GM18520 (cell line): ENCODE data around the gene LRCOL1.

Experiments used
- ATAC-seq: cut with Tn5 transposase; IDR thresholded peaks from one replicate; pipeline ENCODE4 v1.9.1; 2021; ENCODE audit not compliant: unreplicated experiment

The LRCOL1 gene

DNA sequence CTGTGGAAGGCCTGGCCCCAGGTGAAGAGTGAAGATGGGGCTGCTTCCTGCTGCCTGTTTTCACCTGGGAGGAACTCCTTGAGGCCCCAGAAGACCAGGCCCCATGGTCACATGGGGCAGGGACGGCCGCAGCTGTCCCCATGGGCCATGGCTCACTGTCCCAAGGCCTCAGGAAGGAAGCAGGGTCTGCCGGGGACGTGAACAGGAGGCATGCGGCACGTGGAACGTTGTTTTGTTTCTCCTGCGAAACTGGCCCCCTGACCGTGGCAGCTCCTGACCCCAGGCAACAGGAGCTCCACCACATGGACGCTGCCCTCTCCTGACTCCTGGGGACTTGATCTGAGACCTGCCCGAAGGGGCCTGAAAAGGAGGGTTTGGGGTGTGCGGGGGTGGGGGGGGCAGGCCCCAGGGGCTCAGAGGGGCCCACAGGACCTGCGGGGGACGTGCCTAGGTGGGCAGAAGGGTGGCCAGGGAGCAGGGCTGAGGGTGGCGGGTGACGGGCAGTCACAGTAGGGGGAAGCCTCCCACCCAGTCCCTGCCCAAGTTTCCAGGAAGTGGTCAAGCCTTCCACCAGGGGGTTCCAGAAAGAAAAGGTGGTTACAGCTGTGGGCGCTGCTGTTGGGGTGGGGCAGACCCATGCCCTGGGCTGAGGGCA is 41.4 kb downstream of the LRCOL1 start:
- no peak for ATAC-seq

DNA sequence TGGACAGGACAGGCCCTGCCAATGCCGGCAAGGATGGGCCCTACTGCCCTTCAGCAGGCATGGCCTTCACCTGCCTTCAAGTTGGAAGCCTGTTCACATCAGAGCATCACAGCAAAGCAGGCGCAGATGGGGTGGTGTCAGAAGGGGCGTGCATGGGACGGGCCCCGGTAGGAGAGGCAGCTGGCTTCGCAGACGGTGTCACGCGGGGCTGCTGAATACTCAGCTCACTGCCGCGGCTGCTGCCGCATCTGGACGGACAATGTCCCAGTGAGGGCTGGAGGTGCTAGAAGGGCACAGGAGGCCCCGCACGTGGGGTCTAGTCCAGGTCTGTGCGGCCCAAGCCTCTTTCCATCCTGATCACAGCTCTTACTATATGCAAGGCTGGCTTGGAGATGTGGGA is 42.1 kb downstream of the LRCOL1 start:
- no peak for ATAC-seq

DNA sequence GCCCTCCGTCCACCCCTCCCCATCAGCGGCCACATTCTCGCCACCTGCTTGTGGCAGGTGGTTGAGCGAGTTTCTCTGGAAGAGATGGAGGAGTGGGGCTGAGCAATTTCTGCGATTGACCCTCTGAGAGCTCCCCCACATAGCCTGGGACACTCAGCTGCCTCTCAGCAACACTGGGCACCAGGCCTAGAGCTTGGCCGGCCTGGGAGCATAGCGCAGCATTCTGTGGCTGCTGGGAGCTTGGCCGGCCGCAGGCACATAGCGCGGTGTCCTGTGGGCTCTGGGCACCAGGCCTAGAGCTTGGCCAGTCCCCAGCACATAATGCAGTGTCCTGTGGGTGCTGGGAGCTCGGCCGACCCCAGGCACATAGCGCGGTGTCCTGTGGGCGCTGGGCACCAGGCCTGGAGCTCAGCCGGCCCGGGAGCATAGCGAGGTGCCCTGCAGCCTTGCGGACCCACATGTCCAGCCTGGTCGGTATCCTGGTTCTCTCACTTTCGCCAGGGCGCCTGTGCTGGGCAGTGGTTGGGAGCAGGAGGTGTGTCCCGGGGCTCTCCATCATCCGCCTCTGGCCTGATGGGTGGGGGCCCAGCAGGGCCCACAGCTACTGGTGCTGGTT is 43.8 kb downstream of the LRCOL1 start:
- no peak for ATAC-seq

DNA sequence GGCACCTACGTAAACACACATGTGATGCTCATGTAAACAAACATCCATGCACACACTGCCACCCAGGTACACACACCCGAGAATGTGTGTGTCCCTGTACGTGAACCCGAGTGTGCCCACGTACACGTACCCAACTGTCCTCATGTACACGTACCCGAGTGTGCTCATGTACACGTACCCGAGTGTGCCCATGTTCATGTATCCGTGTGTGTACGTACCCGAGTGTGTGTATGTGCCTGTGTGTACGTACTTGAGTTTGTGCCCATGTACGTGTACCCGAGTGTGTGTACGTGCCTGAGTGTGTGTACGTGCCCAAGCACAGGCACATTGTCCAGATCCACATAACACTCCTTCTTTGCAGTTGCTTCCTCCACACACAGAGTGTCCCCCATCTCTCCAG is 45.0 kb downstream of the LRCOL1 start:
- ATAC-seq, result no peak

DNA sequence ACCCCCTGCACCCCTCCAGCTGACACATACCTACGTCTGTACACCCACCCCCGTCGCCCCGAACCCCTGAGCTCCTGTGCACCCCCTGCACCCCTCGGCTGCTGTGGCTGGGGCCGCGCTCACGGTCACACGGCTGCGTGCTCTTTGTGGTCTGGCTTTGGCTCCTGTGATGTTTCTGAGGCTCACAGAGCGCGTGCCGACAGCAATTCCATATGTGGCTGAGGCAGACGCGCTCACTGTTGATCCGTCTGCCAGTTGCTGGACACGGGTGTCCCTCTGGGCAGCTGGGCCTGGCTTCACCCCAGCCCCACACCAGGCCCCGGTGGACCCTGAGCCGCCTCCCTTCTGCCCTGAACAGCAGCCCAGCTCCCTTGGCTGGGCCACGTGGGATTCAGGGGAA is 46.5 kb downstream of the LRCOL1 start:
- no peak for ATAC-seq

DNA sequence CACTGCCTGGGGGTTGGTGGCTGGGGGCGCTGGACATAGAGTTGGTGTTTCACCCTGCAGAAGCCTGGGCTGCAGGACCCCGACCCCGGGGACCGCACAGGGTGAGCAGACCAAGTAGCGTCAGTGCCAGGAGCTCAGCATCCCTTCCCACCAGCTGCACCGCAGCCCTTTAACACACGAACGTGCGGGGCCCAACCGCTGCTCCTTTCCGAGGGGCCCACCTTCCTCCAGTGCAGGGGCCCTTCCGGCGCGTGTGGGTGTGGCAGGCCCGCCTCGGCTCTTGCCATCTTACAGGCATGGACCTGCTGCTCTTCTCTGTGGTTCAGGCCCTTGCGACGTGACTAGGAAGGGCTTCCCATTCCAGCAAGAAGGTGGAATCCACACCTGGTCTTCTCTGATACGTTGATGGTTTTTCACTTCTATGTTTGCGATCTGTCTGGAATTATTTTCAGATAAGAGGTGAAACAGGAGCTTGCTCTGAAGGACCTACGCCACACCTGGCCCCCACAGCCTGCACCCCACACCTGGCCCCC is 47.8 kb downstream of the LRCOL1 start:
- ATAC-seq, result no peak

DNA sequence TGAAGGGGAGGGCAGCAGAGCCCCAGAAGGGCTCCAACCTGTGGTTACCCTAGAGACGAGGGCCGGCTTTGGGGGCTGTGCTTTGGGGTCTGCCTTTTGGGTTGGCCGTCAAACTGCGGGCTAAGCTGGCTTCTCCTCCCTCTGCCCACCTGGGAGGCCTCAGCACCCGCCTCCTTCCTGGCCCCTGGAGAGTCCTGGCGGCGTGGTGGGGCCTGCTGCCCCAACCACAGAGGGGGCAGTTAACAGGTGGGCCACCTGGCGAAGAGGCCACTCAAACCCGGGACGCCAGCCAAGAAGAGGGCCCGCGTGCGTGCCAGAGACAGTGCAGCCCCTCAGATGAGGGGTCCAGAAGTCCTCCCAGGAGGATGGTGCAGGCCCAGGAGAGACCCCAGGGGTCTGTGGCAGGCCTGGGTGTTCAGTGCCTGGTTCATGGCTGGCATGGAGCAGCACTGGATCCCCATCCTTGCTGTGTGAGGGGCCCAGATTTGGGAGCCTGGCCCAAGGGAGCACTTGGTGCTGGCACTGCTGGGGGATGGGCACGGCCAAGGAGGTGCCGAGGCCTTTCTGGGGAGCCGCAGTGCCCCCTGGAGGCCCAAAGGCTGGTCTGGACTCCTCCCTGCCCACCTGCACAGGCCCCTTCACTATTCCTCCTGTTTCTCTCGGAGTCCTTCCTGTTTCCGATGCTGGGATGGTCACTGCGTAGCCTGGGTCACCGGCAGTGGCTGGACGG is 48.8 kb downstream of the LRCOL1 start:
- ATAC-seq, result no peak

DNA sequence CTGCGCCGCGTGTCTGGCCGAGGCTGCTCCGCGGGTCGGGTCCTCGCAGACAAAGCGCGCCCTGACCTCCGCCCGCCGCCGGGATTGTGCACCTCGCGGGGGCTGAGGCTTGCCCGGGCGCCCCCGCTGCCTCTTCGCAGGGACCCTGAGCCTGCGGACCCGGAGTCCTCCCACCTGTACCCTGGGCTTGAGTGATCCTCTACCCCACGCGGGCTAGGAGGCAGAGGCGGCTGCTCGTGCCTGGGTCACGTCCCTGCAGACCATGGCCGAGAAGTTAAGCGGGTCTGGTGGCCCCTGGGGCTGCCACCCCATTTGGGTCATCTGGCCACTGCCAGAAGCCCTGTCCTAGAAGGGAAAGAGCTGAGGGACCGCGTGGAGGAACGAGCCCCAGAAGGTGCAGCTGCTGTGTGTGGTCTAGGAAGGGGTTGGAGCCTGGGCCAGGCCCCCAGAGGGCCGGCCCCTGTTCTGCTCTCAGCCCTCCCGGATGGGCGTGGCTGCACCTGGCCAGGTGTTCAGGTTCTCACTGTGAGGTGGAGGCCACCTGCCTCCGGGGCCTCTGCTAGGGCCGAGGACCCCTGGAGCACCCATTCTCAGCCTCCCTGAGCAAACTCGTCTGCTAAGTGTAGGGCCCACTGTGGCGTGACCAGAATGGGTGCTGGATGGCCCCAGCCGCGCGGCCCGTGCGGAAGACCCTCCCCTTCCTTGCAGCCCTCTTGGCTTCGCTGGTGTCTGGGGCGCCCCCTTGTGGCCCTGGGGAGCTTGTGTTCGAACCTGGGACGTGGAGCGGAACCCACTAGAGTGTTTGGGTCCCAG is 49.6 kb downstream of the LRCOL1 start:
- ATAC-seq, result no peak

DNA sequence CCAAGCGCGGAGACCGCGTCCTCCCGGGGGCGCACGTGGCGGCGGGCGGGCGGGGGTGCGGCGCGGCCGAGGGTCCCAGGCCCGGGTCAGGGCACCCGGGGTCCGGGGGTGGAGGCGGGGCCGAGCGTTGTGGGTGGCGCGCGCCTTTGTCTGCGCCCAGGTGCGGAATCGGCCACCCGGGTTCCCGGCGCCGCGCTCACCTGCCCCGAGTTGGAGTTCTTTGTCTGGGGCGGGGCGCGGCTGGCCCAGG is 50.1 kb downstream of the LRCOL1 start:
- no peak for ATAC-seq

DNA sequence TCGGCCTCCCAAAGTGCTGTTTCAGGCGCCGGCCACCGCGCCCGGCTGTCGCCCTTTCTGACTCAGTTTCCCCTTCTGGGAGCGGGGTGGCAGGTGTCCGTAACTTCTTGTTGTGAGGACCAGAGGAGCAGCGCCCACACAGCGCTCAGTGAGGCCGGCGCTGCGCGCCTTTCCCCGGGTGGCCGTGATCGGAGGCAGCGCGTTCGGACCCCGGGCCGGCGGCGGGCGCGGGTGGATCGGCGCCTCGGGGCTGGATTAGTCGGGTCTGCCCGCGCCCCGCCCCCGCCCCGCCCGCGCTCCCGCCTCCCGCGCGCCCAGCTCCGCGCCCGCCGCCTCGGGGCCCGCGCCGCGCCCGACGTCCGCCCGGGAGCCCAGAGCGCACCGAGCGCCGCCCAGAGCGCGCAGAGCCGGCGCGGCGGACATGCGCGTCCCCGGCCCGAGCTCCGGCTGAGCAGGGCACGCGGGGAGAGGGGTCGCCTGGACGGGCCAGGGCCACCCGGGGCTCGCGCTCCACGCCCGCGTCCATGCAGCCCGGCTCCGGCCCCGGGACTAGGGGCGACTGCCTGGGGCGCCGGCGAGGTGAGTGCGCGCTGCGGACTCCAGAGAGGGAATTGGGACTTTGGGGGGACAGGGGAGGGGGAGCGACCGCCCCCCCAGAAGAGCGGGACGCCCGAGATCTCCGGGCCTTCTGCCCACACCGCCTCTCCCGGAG is 50.6 kb downstream of the LRCOL1 start:
- ATAC-seq, result no peak

DNA sequence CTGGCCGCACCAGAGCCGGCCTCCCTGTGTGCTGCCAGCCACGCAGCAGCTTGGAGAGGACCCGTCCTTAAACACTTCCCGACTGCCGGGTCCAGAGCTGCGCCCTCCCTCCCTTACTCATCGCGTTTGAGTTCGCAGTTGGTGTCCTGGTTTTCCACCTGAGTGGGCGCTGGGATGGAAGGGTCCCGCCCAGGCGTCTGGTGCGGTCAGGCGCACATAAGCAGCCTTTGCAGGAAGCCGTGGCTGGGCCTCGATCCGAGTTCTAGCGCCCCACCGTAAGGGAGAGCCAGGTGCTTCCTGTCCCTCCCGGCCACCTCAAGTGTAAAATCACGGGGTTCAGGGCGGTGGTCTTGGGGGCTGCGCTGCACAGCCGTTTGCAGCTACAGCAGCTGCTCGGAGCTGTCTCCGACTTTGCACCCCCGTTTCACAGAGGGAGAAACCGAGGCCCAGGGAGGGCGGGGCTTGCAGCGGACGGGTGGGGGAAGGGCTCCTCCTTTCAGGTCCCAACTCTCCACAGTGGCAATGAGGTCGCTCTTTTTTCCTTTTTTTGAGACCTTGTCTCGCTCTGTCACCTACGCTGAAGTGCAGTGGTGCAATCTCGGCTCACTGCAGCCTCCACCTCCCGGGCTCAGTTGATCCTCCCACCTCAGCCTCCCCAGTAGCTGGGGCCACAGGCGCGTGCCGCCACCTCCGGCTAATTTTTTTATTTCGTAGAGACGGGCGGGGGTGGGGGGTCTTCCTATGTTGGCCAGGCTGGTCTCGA is 51.3 kb downstream of the LRCOL1 start:
- no peak for ATAC-seq

DNA sequence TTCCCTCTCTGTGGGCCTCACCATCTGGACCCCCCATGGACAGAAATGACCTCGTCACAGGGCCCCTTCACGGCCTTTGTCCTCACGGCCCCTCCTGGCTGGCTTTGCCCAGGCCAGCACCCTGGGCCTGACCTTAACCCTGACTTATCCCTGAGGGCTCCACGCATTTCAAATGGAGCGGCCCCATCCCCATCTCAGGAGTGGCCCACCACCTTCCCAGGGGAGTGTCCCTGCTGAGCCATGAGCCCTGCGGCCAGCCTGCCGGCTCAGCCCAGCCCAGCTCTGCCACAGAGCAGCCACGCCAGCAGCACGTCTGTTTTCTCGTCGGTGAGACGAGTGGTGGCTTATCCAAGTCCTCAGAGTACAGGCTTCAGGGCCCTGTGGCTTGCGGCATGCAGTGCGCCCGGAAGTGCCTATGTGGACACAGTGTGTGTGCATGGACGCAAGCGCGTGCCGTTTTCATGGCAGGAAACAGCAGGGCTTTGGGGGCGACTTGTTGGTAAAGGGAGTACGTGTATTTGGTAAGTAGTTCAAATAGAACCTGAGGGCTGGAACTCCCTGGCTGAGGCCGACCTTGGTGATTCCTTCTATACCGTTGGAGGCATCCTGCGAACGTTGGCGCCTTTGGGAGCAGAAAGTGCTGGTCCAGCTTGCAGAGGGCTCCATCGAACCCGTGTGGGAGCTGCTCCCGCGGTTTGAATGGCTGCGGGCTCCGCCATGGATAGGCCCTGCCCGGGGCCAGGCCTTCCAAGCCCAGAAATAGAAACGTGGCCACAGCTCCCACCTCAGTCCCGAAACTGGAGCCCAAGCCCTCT is 52.1 kb downstream of the LRCOL1 start:
- ATAC-seq, result no peak

DNA sequence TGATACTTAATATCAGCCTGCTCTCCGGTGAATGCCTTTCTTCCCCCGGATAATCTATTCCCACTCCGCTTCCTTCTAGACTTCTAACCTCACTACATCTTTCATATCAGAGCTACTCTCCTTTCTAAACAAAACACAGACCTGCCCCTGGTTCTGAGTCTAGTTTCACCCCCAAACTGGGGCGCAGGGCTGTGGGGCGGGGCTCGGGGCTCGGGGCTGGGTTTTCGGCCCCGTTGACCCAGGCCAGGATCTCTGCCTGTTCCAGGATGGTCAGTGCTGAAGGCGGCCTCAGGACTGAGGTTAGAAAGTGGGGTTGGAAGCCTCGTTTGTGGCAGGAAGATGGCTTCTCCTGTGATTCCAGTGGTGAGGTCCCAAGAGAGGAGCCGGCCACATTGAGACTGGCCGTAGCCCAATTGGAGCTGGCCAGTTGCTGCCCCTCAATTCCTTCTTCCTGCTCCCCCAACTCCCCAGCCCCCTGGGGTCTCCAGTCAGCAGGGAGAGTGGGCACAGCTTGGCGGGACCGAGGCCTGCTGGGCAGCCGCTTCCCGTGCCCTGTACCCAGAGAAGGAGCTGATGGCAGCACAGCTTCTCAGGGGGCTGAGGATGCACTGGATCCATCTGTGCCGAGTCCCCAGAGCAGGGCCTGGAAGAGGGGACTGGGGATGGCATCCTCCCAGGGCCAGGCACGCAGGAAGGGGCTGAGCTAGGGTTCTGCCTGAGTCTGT is 52.9 kb downstream of the LRCOL1 start:
- no peak for ATAC-seq

DNA sequence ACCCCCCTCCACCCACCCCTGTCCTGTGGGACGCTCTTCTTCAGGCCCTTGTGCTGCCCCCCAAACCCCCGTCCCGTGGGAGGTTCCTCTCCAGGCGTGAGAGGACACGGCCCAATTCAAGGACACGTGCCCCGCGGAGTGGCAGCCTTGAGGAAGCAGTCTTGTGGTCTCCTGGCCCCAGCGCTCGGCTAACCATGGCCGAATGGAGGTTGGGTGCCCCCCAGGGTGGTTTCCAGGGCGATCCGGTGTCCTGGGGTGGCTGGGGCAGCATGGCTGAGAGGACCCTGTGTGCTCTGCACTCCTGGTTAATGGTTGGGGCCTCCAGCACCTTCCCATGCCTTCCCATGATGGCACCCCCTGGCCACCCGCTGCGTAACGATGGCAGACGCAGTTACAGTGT is 53.6 kb downstream of the LRCOL1 start:
- no peak for ATAC-seq

DNA sequence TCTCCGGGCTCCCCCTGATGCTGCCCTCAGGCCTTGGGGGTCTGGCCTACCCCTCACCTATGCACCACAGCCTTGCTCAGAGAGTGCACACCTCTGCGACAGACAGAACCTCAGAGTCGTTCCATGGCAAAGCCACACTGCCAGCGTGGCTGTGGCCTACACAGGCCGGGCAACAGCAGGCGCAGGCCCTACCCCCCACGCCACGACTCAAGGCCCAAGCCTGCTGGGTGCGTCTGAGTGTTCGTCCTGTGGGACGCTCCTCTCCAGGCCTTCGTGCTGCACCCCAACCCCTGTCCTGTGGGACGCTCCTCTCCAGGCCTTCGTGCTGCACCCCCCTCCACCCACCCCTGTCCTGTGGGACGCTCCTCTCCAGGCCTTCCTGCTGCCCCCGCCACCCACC is 54.2 kb downstream of the LRCOL1 start:
- no peak for ATAC-seq

DNA sequence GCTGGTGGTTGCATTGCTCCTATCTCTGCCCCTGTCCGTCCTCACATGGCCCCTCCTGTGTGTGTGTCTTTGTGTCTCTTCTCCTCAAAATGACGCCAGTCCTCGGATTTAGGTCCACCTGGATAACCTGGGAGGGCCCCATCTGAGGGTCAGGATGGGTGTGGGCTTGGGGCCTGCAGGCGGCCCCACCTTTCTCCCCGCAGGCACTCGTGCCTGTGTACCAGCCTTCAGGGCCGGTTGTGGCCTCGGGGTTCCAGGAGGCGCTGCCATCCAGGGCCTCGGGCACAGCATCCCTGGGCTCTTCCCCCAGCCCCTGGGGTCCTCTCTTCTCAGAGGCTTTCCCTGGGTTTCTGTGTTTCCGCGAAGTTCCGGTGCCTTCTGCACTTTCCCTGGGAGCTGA is 54.7 kb downstream of the LRCOL1 start:
- ATAC-seq, result no peak

DNA sequence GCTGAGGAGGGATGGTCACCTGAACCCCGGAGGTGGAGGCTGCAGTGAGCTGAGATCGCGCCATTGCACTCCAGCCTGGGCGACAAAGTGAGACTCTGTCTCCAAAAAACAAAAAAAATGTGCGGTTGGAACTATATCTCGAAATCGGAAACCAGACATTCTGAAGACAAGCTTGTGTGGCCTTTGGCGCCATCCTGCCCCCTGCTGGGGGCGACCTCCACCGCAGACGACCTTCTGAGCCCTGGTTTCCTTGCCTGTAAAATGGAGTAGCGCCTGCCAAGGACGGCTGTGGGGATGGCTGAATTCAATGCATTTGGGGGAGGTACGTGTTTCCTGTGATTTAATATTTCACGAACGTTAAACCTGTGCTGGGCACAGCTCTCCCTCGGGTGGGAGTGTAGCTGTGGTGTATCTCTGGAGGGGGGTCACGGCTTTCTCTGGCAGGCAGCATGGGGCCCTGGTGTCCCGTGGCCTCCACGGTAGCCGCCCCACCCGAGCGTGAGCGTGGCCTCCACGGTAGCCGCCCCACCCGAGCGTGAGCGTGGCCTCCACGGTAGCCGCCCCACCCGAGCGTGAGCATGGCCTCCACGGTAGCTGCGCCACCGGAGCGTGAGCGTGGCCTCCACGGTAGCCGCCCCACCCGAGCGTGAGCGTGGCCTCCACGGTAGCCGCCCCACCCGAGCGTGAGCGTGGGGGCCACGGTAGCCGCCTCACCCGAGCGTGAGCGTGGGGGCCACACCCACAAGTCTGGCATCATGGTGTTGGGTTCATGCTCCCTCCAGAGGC is 55.3 kb downstream of the LRCOL1 start:
- ATAC-seq, result no peak
